Type B pancreatic cell (in vitro differentiated cells): ENCODE measurements around the gene TRIM5. TPM values are rescaled to one million over a fixed set of nuclear protein-coding genes. Genes with fewer than 3 reads are reported as not detected.

Experiments used
- DNase-seq: peaks from one replicate; pipeline ENCODE4 v3.0.0; 2021; ENCODE audit warnings: mixed read lengths; ENCODE audit not compliant: unreplicated experiment; ENCODE audit errors: extremely low spot score
- H3K27ac Mint-ChIP-seq: 2 replicates; pipeline ENCODE4 v1.8.0; 2021; ENCODE audit warnings: mild to moderate bottlenecking, mixed read lengths
- H3K27me3 Mint-ChIP-seq: 2 replicates; pipeline ENCODE4 v1.8.0; 2021; ENCODE audit warnings: mixed read lengths
- H3K36me3 Mint-ChIP-seq: 2 replicates; pipeline ENCODE4 v1.8.0; 2021; ENCODE audit warnings: mixed read lengths
- H3K4me1 Mint-ChIP-seq: one replicate; pipeline ENCODE4 v1.8.0; 2021; ENCODE audit warnings: mixed read lengths; ENCODE audit not compliant: unreplicated experiment
- H3K4me3 Mint-ChIP-seq: 2 replicates; pipeline ENCODE4 v1.8.0; 2021; ENCODE audit warnings: mild to moderate bottlenecking, mixed read lengths
- H3K9me3 Mint-ChIP-seq: 2 replicates; pipeline ENCODE4 v1.8.0; 2021; ENCODE audit warnings: mixed read lengths
- total RNA-seq: library from RNA; stranded (reverse); gene quantifications from 2 replicates; pipeline ENCODE4 v1.2.1, GENCODE V29; 2021; ENCODE audit warnings: low replicate concordance
- TF ChIP-seq, protein P1 (sequence below): fragments of 200-600 bp; sonication (generic); conservative IDR thresholded peaks from 2 replicates; pipeline ENCODE4 v1.5.0; 2021; ENCODE audit warnings: antibody characterized with exemption, mild to moderate bottlenecking

The TRIM5 gene
- total RNA-seq, 1 donor from 2014 or later = 32.3 TPM

GRCh38 chr11:5713695-5714094 lies 28.8 kb upstream of the TRIM5 start:
- TF ChIP-seq, protein P1, sequence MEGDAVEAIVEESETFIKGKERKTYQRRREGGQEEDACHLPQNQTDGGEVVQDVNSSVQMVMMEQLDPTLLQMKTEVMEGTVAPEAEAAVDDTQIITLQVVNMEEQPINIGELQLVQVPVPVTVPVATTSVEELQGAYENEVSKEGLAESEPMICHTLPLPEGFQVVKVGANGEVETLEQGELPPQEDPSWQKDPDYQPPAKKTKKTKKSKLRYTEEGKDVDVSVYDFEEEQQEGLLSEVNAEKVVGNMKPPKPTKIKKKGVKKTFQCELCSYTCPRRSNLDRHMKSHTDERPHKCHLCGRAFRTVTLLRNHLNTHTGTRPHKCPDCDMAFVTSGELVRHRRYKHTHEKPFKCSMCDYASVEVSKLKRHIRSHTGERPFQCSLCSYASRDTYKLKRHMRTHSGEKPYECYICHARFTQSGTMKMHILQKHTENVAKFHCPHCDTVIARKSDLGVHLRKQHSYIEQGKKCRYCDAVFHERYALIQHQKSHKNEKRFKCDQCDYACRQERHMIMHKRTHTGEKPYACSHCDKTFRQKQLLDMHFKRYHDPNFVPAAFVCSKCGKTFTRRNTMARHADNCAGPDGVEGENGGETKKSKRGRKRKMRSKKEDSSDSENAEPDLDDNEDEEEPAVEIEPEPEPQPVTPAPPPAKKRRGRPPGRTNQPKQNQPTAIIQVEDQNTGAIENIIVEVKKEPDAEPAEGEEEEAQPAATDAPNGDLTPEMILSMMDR = no peak
- no peaks in the 10 kb centered on the region for H3K9me3 Mint-ChIP-seq
- no peaks in the 10 kb centered on the region for H3K27me3 Mint-ChIP-seq
- DNase-seq = no peak
- no peak overlapping the region for H3K4me3 Mint-ChIP-seq
- no peaks in the 10 kb centered on the region for H3K36me3 Mint-ChIP-seq
- no peaks in the 10 kb centered on the region for H3K4me1 Mint-ChIP-seq
- no peak overlapping the region for H3K27ac Mint-ChIP-seq

- Mint-ChIP-seq H3K36me3 (no peaks in the 10 kb centered on the region), H3K4me1 (no peaks in the 10 kb centered on the region), H3K9me3 (no peaks in the 10 kb centered on the region), H3K27ac (no peak overlapping the region), H3K4me3 (no peak overlapping the region), H3K27me3 (no peaks in the 10 kb centered on the region)
- TF ChIP-seq, protein P1 = peak; percentile 64
- no peak for DNase-seq
Observed at GRCh38 chr11:5712507-5712906, 27.6 kb upstream of the TRIM5 start.

DNA sequence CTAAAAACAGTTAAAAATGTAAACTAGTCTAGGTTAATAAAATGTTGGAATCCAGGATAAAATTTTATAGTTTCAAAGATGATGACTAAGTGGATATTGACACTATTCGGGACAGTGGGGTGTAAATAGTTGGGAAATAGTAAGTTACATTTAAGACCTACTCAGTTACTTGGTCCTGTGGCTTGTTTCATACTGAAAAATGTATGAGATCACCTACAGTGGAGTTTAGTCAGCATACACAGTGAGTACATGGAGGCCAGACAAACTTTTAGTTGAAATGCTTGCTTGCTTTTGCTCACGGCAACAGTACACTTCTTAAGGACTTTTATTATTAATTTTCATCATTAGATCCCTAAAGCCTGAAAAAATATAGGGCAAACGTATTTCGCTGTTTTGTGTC lies 20.8 kb upstream of the TRIM5 start:
- TF ChIP-seq, protein P1 = no peak
- H3K27ac Mint-ChIP-seq = no peak overlapping the region
- no peaks in the 10 kb centered on the region for H3K27me3 Mint-ChIP-seq
- H3K36me3 Mint-ChIP-seq = no peaks in the 10 kb centered on the region
- no peak overlapping the region for H3K4me3 Mint-ChIP-seq
- no peaks in the 10 kb centered on the region for H3K9me3 Mint-ChIP-seq
- no peaks in the 10 kb centered on the region for H3K4me1 Mint-ChIP-seq
- DNase-seq = no peak

- TF ChIP-seq, protein P1 = no peak
- no peak for DNase-seq
- Mint-ChIP-seq H3K9me3 (no peaks in the 10 kb centered on the region), H3K36me3 (no peaks in the 10 kb centered on the region), H3K4me3 (no peak overlapping the region), H3K27me3 (no peaks in the 10 kb centered on the region), H3K4me1 (no peaks in the 10 kb centered on the region), H3K27ac (no peak overlapping the region)
Observed at GRCh38 chr11:5703741-5704536, 19.1 kb upstream of the TRIM5 start.

DNA sequence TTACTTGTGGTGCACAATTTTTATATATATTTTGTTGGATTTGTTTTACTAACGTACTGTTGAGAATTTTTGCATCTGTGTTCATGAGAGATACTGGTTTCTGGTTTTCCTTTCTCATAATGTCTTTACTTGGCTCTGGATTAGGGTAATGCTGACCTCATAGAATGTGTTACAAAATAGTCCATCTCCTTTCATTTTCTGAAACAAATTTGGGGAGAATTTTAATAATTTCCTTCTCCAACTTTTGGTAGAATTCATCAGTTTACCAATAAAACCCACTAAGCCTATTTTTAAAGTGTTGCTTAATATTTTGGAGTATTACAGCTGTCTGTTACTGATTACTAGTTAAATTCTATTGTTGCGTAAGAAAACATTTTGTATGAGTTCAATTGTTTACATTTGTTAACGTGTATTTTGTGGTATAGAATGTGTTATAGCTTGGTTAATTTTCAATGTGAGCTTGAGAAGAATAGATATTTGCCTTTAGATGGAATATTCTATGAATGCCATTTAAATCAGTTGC lies 16.2 kb upstream of the TRIM5 start:
- no peak for DNase-seq
- Mint-ChIP-seq H3K36me3 (no peaks in the 10 kb centered on the region), H3K4me1 (no peaks in the 10 kb centered on the region), H3K27ac (no peak overlapping the region), H3K27me3 (no peaks in the 10 kb centered on the region), H3K9me3 (no peaks in the 10 kb centered on the region), H3K4me3 (no peak overlapping the region)
- TF ChIP-seq, protein P1 = no peak
